ENCODE results near the gene SMAD4. TPM values are rescaled to one million over a fixed set of nuclear protein-coding genes. Genes with fewer than 3 reads are reported as not detected.
A peak's percentile ranks its signal among the peaks of the same experiment; 100 is the strongest.
"Not testable (repeated sequence)": the region's sequence is repeated elsewhere in the genome, so short reads cannot be mapped to it uniquely, and the experiment has no call there.

SMAD4 gene
- total RNA-seq, 1 donor from 2014 or later: 90.9 TPM

- no peak for DNase-seq
- intact Hi-C loops (cut with DNase I): loop anchor here (10.0 kb wide), 1 partner anchor 230 kb away; the partner anchor contains the start of gene MRO
- no peak for ATAC-seq (ENCODE audit: poor library complexity)
These were observed 24.8 kb downstream of the SMAD4 start for GRCh38 chr18:51054764-51055163.

- DNase-seq (no peak), ATAC-seq (ENCODE audit: poor library complexity) (no peak)
- intact Hi-C loops (cut with DNase I): loop anchor here (10.0 kb wide), 1 partner anchor 235 kb away; the partner anchor contains the start of gene MRO
These were observed 30.0 kb downstream of the SMAD4 start for GRCh38 chr18:51059969-51060368.

- ATAC-seq (ENCODE audit: poor library complexity): no peak
- intact Hi-C loops (cut with DNase I): no loop called here
- DNase-seq: no peak
These were observed 34.2 kb downstream of the SMAD4 start for GRCh38 chr18:51064256-51064655.

DNA sequence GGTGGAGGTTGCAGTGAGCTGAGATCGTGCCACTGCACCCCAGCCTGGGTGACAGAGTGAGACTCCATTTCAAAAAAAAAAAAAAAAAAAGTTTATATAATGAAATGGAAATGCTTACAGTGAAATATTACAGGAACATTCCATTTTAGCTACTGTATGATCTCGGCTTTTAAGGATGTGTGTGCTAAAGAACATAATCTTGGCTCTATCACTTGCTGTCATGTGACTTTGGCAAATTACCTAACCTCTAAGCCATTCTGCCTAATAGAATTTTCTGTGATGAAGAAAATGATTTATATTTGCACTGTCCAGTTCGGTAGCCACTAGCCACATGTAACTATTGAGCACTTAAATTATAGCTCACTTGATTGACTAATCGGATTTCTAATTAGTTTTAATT, 36.3 kb downstream of the SMAD4 start:
- DNase-seq (no peak), ATAC-seq (ENCODE audit: poor library complexity) (peak; percentile 19)
- intact Hi-C loops (cut with DNase I): no loop called here

- intact Hi-C loops (cut with DNase I): no loop called here
- no peak for ATAC-seq (ENCODE audit: poor library complexity)
- DNase-seq: no peak
These were observed 38.1 kb downstream of the SMAD4 start for GRCh38 chr18:51068105-51068504.

DNA sequence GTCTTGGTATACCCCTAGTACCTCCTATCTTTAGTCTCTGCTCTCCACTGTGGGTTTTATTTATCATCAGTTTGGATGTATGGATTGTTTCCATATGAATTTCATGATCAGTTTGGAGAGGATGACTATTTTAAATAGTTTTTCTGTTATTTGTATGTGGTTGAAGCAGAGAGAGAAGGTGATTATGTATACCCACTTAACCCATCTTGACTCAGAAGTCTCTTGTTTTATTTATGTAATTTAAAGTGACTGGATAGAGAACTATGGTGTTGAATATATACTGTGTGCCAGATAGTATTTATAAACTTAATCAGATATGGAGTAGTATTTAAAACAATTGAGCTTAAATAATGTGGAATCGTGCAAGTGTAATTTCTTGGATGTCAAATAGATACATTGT, 39.9 kb downstream of the SMAD4 start:
- ATAC-seq (ENCODE audit: poor library complexity): no peak

DNA sequence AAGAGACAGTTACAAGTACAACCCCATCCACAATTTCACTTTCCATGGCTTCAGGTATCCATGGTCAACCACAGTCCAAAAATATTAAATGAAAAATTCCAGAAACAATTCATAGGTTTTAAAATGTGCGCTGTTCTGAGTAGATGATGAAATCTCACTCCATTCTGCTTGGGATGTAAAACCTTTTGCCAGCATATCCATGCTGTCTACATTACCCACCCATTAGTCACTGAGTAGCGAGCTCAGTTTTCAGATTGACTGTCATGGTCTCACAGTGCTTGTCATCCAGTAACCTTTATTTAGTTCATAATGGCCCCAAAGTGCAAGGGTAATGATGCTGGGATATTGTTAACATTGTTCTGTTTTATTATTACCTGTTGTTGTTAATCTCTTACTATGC, 40.5 kb downstream of the SMAD4 start:
- intact Hi-C loops (cut with DNase I): no loop called here
- no peak for DNase-seq
- ATAC-seq (ENCODE audit: poor library complexity): no peak

More for the DNA sequence above, 39.9 kb downstream of the SMAD4 start:
- no peak for DNase-seq
- intact Hi-C loops (cut with DNase I): no loop called here

DNA sequence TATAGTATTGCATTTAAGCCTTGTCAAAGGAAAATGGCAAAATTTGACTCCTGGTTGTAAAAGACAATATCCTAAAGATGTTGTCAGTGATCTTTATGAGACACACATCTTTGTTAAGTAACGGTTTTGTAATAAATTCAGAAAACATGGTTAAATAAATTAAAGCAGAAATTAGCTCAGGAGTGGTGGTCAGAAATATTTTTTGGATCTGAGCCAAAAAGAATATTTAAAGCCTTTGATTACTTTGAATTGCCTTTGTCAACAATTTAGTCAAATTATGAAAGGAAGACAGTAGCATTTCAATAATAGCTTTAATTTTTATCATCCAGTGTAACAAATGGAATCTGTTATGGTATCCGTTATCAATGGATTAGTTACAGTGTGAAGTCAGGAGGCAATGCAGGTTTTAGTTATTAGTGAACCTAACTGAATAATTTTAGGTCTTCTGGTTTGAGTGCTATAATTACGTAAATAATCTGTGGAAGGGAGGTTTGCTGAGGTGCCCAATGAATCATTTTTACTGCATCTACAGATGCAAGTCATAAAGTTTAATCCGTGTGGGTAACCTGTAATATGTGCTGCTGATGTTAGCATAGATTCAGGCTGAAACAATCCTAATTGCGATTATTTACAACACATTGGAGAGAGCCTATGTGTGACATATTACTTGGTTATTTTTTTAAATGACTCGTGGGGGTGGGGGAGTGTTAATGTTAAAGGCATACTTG, 42.7 kb downstream of the SMAD4 start:
- DNase-seq (no peak), ATAC-seq (ENCODE audit: poor library complexity) (no peak)
- intact Hi-C loops (cut with DNase I): no loop called here

DNA sequence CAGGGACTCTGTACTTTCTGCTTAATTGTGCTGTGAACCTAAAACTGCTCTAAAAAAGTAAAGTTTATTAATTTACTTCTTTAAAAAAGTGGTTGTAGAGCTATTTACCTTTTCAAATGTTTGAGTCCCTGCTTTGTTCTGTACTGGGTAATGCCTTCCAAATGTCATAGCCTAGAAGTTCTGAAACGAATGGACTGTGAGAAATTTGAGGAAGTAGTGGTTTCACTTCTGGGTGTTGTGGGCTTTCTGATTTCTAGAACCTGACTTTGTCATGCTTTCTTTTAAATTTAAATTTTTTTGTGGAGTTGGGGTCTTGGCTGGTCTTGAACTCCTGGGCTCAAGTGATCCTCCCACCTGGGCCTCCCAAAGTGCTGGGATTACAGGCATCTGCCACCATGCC, 44.6 kb downstream of the SMAD4 start:
- ATAC-seq (ENCODE audit: poor library complexity) (no peak), DNase-seq (no peak)
- intact Hi-C loops (cut with DNase I): no loop called here

GRCh38 chr18:51076503-51076902, 46.5 kb downstream of the SMAD4 start:
- ATAC-seq (ENCODE audit: poor library complexity) (no peak), DNase-seq (no peak)
- intact Hi-C loops (cut with DNase I): no loop called here

GRCh38 chr18:51077217-51077616, 47.2 kb downstream of the SMAD4 start:
- intact Hi-C loops (cut with DNase I): no loop called here
- DNase-seq (no peak), ATAC-seq (ENCODE audit: poor library complexity) (no peak)

DNA sequence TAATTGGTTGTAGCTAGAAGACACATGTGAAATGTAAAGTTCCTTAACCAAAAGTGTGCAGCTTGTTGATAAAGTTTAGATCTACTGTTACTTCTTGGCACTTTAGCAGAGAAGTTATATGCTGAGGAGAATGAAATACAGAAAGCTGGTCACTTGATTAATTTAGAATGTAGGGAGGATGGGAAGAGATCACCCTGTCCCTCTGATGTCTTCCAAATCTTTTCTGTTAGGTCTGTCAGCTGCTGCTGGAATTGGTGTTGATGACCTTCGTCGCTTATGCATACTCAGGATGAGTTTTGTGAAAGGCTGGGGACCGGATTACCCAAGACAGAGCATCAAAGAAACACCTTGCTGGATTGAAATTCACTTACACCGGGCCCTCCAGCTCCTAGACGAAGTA, 48.0 kb downstream of the SMAD4 start:
- intact Hi-C loops (cut with DNase I): no loop called here
- no peak for DNase-seq
- ATAC-seq (ENCODE audit: poor library complexity): peak; percentile 22

DNA sequence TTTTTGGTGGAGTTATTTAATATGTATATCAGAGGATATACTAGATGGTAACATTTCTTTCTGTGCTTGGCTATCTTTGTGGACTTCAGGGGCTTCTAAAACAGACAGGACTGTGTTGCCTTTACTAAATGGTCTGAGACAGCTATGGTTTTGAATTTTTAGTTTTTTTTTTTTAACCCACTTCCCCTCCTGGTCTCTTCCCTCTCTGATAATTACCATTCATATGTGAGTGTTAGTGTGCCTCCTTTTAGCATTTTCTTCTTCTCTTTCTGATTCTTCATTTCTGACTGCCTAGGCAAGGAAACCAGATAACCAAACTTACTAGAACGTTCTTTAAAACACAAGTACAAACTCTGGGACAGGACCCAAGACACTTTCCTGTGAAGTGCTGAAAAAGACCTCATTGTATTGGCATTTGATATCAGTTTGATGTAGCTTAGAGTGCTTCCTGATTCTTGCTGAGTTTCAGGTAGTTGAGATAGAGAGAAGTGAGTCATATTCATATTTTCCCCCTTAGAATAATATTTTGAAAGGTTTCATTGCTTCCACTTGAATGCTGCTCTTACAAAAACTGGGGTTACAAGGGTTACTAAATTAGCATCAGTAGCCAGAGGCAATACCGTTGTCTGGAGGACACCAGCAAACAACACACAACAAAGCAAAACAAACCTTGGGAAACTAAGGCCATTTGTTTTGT, 52.7 kb downstream of the SMAD4 start:
- ATAC-seq (ENCODE audit: poor library complexity) (no peak), DNase-seq (no peak)
- intact Hi-C loops (cut with DNase I): no loop called here

DNA sequence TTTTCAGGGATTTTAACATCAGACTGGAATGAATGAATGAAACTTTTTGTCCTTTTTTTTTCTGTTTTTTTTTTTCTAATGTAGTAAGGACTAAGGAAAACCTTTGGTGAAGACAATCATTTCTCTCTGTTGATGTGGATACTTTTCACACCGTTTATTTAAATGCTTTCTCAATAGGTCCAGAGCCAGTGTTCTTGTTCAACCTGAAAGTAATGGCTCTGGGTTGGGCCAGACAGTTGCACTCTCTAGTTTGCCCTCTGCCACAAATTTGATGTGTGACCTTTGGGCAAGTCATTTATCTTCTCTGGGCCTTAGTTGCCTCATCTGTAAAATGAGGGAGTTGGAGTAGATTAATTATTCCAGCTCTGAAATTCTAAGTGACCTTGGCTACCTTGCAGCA, 53.4 kb downstream of the SMAD4 start:
- DNase-seq (no peak), ATAC-seq (ENCODE audit: poor library complexity) (peak; percentile 19)
- intact Hi-C loops (cut with DNase I): no loop called here

DNA sequence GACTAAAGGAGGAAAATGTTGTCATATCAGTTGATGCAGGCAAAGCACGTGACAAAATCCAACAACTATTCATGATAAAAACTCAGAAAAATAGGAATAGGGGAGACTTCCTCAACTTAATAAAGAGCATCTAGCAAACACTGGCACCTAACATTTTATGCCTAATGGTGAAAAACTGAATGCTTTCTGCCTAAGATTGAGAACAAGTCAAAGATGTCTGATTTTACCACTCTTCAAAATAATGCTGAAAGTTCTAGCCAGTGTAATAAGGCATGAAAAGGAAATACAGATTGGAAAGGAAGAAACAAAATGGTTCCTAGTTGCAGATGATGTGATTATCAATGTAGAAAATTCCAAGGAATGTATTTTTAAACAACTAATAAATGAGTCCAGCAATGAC, 58.4 kb downstream of the SMAD4 start:
- intact Hi-C loops (cut with DNase I): no loop called here
- DNase-seq (no peak), ATAC-seq (ENCODE audit: poor library complexity) (no peak)

DNA sequence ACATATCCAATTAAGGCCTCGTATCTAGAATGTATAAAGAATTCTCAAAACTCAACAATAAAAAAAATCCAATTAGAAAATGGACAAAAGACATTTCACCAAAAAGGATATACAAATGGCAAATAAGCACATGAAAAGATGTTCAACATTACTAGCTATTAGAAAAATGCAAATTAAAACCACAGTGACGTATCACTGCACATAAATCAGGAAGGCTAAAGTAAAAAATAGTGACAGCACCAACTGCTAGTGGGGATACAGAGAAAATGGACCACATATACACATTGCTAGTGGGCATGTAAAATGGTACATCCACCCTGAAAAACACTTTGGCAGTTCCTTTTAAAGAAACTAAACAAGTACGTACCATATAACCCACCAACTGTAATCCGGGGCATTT, 59.7 kb downstream of the SMAD4 start:
- DNase-seq: no peak
- intact Hi-C loops (cut with DNase I): no loop called here
- ATAC-seq (ENCODE audit: poor library complexity): no peak

- ATAC-seq (ENCODE audit: poor library complexity): no peak
- intact Hi-C loops (cut with DNase I): no loop called here
- DNase-seq: no peak
These were observed 61.3 kb downstream of the SMAD4 start for GRCh38 chr18:51091270-51091669.

DNA sequence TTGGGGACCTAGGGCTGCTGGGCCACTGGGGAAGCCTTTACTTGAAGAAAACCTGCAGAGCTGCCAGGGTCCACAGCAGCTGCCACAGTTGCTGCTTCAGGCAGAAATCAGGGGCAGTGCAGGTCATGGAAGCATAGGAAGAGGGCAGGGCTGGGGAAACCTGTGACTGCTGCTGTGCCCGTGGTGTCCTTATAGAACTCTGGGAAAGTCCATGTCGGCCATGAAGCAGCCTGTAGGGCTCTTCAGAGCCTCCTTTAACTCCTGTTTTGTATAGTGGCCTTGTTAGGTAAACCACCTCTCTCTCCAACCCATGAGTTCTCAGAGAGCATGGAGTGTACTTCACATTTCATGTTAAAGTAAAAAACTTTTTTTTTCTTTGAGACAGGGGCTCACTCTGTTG, 62.1 kb downstream of the SMAD4 start:
- ATAC-seq (ENCODE audit: poor library complexity): no peak
- intact Hi-C loops (cut with DNase I): no loop called here
- DNase-seq: no peak

GRCh38 chr18:51092967-51093366, 63.0 kb downstream of the SMAD4 start:
- intact Hi-C loops (cut with DNase I); ATAC-seq (ENCODE audit: poor library complexity); DNase-seq: not testable (repeated sequence)

GRCh38 chr18:51097021-51097822, 67.2 kb downstream of the SMAD4 start:
- ATAC-seq (ENCODE audit: poor library complexity): no peak
- DNase-seq: no peak
- intact Hi-C loops (cut with DNase I): no loop called here
